Lower leg skin (tissue), 4 donors: ENCODE results near the gene RAB27B. TPM values are rescaled to one million over a fixed set of nuclear protein-coding genes. Genes with fewer than 3 reads are reported as not detected.

ENCODE experiments used
- DNase-seq, 2 donors: peaks; one replicate each; pipeline ENCODE4 v3.0.0-alpha.2; 2019; ENCODE audit warnings: low spot score in 2 of 2
- H3K4me3 ChIP-seq: fragments of 200-600 bp; sonication (generic); 2 replicates; pipeline ENCODE4 v1.5.1; 2017; ENCODE audit warnings: mild to moderate bottlenecking, low read depth; ENCODE audit not compliant: poor library complexity, severe bottlenecking
- CTCF ChIP-seq, 3 donors: fragments of 450-650 bp; IDR thresholded peaks; one replicate each; pipeline ENCODE4 v1.5.1; 2016; ENCODE audit warnings: antibody characterized with exemption in 3 of 3, mild to moderate bottlenecking in 3 of 3, moderate library complexity in 2 of 3
- POLR2A ChIP-seq, 2 donors: fragments of 450-650 bp; IDR thresholded peaks; one replicate each; pipeline ENCODE4 v1.6.1; 2016 to 2017; ENCODE audit warnings: antibody characterized with exemption in 2 of 2, mild to moderate bottlenecking in 1 of 2, moderate library complexity in 1 of 2
- WGBS, 2 donors: methylation state at CpG; one replicate each; pipeline ENCODE4 v1.1.5; 2018; 5-methylcytosine and 5-hydroxymethylcytosine counted together
- intact Hi-C: fragments of 100-400 bp; cut with DNase I; formaldehyde crosslinking; loops from one replicate; pipeline ENCODE4 v1.15.0; 2023; ENCODE audit warnings: low total_unique reads
- total RNA-seq, 4 donors: library from RNA; depleted of rRNA; stranded (reverse); fragments of >200 nt; gene quantifications; one replicate each; pipeline ENCODE4 v1.1.0, GENCODE V29; 2016

Gene RAB27B
- total RNA-seq, 4 donors from 2014 or later = 22.6 to 34.8 (median 27.2) TPM

GRCh38 chr18:54857499-54857898, 29.2 kb downstream of the RAB27B start:
- no peak overlapping the region for H3K4me3 ChIP-seq
- DNase-seq = no peak
- 85 to 90% methylated on average over 3 of the region's 3 CpGs for WGBS, 2 donors
- TF ChIP-seq POLR2A (IDR thresholded peaks at IDR 0.05) = no peak
- TF ChIP-seq CTCF (IDR thresholded peaks at IDR 0.05) = no peak
- intact Hi-C loops = no loop called here

DNA sequence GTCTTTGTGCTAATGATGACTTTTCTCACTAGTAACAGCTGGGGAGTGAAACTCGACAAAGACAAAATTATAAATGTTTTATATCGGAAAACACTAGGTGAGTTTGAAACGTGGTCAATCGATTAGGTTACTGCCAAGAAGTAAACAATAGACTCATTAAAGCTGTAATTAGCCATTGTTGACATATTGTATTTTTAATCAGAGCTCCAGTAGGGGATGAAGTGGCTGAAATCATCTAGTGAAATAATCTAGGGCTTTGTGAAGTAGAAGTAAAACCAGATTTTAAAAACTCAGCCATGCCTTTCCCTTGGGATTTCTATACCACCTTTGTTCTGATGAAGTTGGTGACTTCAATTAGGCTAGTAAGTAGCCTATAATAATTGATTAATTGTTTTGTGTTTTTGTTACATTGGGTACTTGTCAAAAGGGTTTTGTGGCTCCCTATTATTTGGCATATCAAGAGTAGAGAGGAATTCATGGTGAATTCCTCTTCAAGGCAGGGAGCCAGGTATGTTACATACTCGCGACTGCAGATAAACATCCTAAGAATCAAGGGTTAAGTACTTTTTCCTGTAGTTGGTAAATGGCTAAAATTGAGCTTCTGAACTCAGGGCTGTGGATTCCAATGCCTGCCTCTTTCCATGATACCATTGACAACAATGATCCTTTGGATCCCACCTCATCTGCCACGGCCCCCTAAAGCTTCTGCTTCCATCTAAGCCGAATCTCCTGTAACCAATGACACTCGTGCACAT, 31.6 kb downstream of the RAB27B start:
- no peak overlapping the region for H3K4me3 ChIP-seq
- WGBS, 2 donors = 76 to 77% methylated on average over 9 of the region's 9 CpGs
- intact Hi-C loops = no loop called here
- TF ChIP-seq CTCF (IDR thresholded peaks at IDR 0.05) = no peak
- TF ChIP-seq POLR2A (IDR thresholded peaks at IDR 0.05) = no peak
- no peak for DNase-seq

- 26 to 38% methylated on average over 1 of the region's 1 CpG for WGBS, 2 donors
- no peak overlapping the region for H3K4me3 ChIP-seq
- no peak for DNase-seq
- no peak for TF ChIP-seq POLR2A (IDR thresholded peaks at IDR 0.05)
- no peak for TF ChIP-seq CTCF (IDR thresholded peaks at IDR 0.05)
- intact Hi-C loops = no loop called here
These were observed 32.7 kb downstream of the RAB27B start for GRCh38 chr18:54860941-54861340.

DNA sequence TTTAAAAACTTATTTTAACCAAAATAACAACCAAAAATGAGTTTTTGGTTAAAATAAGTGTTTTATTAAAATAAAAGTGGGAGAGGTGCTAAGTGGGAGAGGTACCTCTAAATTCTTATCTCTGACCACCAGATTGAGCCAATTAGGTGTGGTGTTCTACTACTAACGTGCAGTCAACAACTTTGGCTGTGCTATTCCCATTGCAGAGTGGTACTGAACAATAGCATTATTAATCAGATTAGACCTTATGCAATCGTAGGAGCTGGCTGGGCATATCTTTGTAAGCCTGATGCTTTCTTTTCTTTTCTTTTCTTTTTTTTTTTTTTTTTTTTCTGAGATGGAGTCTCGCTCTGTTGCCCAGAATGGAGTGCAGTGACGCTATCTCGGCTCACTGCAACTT, 38.9 kb downstream of the RAB27B start:
- no peak for DNase-seq
- intact Hi-C loops = no loop called here
- H3K4me3 ChIP-seq = no peak overlapping the region
- 82 to 89% methylated on average over 5 of the region's 5 CpGs for WGBS, 2 donors
- TF ChIP-seq POLR2A (IDR thresholded peaks at IDR 0.05) (no peak), CTCF (IDR thresholded peaks at IDR 0.05) (no peak)

DNA sequence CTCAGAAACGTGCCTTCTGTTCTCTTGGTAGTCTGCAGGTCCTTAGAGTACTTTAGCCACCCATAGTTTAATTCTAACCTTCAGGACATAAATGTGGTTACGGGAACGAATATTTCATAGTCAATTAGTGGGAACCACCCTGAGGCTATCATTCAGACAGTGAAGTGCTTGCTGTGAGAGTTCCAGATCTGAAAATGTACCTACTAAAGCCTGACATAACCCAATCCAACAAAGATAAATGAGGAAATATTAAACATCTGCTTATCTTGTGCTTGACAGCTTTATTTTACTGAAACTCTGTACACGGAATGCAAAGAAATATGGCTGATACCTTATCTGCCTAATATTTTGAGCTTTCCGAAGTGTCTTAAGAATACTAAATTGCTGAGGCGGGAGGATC, 43.0 kb downstream of the RAB27B start:
- intact Hi-C loops = no loop called here
- no peak for DNase-seq
- WGBS, 2 donors = 57 to 63% methylated on average over 6 of the region's 6 CpGs
- H3K4me3 ChIP-seq = no peak overlapping the region
- no peak for TF ChIP-seq POLR2A (IDR thresholded peaks at IDR 0.05)
- no peak for TF ChIP-seq CTCF (IDR thresholded peaks at IDR 0.05)

GRCh38 chr18:54872681-54873080, 44.4 kb downstream of the RAB27B start:
- 93 to 96% methylated on average over 1 of the region's 1 CpG for WGBS, 2 donors
- intact Hi-C loops = no loop called here
- H3K4me3 ChIP-seq = no peak overlapping the region
- DNase-seq = no peak
- no peak for TF ChIP-seq POLR2A (IDR thresholded peaks at IDR 0.05)
- TF ChIP-seq CTCF (IDR thresholded peaks at IDR 0.05) = no peak
